K562 (cell line): ENCODE results near the gene PREP. TPM values are rescaled to one million over a fixed set of nuclear protein-coding genes. Genes with fewer than 3 reads are reported as not detected.

Source experiments
- ATAC-seq: fragments of 200-7000 bp; cut with Tn5 transposase; 3 replicates; pipeline ENCODE4 v1.9.1; 2020; ENCODE audit warnings: moderate library complexity
- BruUV-seq: library from RNA; stranded (reverse); fragments of 400-500 nt; replicated peaks from 2 replicates; lab custom pipeline; 2021; lab: Mats Ljungman, UMichigan
- CTCF ChIA-PET: fragments of 300-600 bp; formaldehyde crosslinking; extraction: SDS; loops from one replicate; lab custom pipeline; 2021; ENCODE audit warnings: low intra/inter-chr PET ratio; lab: Yijun Ruan, JAX
- POLR2A ChIA-PET: fragments of 300-600, 350-650 bp; sonication (Branson Sonifier 250); formaldehyde crosslinking; extraction: SDS; loops from one replicate; lab custom pipeline; 2021; ENCODE audit warnings: antibody characterized with exemption, inconsistent platforms; lab: Yijun Ruan, JAX
- DNase-seq, 4 experiments: peaks; one replicate each; pipeline versions ENCODE4 v3.0.0 to v3.0.0-alpha.2; 2011 to 2018; ENCODE audit warnings: low spot score in 3 of 4, mixed read lengths in 3 of 4; ENCODE audit errors: extremely low read depth in 1 of 4
- FAIRE-seq: peaks from 2 replicates; lab custom pipeline; 2011; peaks lifted over from hg19 to GRCh38; lab: Jason Lieb, UNC
- H2AFZ ChIP-seq: 2 replicates; pipeline ENCODE4 v1.6.0; 2011; ENCODE audit warnings: low read depth, low read length, control low read depth, inconsistent platforms
- H3K27ac ChIP-seq: fragments of 200-600 bp; 3 replicates; pipeline ENCODE4 v1.8.0; 2011; ENCODE audit warnings: low read depth, mild to moderate bottlenecking, control low read depth, inconsistent platforms, low read length, moderate library complexity, mixed read lengths; ENCODE audit errors: extremely low read depth
- H3K27me3 ChIP-seq, 2 experiments: fragments of 300-600 bp in 1 of 2; 2 replicates in 1 of 2; 3 replicates in 1 of 2; pipeline versions ENCODE4 v1.6.0 to v1.8.0; 2011; ENCODE audit warnings: inconsistent platforms in 2 of 2, low read length in 2 of 2, mild to moderate bottlenecking in 1 of 2, mixed read lengths in 1 of 2, moderate library complexity in 1 of 2; ENCODE audit not compliant: control insufficient read depth in 2 of 2, insufficient read depth in 2 of 2
- H3K36me3 ChIP-seq: fragments of 300-600 bp; 3 replicates; pipeline ENCODE4 v1.8.0; 2011; ENCODE audit warnings: mild to moderate bottlenecking, low read length, inconsistent platforms; ENCODE audit not compliant: control insufficient read depth, insufficient read depth
- H3K4me1 ChIP-seq, 2 experiments: fragments of 200-600 bp in 1 of 2; replicated peaks in 1 of 2; 2 replicates in 1 of 2; 3 replicates in 1 of 2; pipeline versions ENCODE4 v1.5.1 to v1.8.0; 2011; ENCODE audit warnings: inconsistent platforms in 2 of 2, low read length in 2 of 2, mild to moderate bottlenecking in 1 of 2, mixed read lengths in 1 of 2, moderate library complexity in 1 of 2; ENCODE audit not compliant: control insufficient read depth in 2 of 2, insufficient read depth in 2 of 2
- H3K4me2 ChIP-seq: 2 replicates; pipeline ENCODE4 v1.6.1; 2011; ENCODE audit warnings: low read length, control low read depth, inconsistent platforms, mixed read lengths; ENCODE audit not compliant: insufficient read depth
- H3K4me3 ChIP-seq: fragments of 200-600 bp; sonication (generic), shearing (Covaris generic); 2 replicates; pipeline ENCODE4 v1.5.1; 2016; ENCODE audit warnings: control low read depth, inconsistent platforms
- H3K79me2 ChIP-seq: fragments of 200-600 bp; 3 replicates; pipeline ENCODE4 v1.8.0; 2011; ENCODE audit warnings: low read length, inconsistent platforms; ENCODE audit not compliant: control insufficient read depth, insufficient read depth
- H3K9ac ChIP-seq, 2 experiments: 2 replicates each; pipeline versions ENCODE4 v1.6.0 to v1.6.1; 2011; ENCODE audit warnings: low read depth in 2 of 2, low read length in 2 of 2, control low read depth in 1 of 2, inconsistent platforms in 1 of 2, mild to moderate bottlenecking in 1 of 2, mixed read lengths in 1 of 2; ENCODE audit not compliant: insufficient read depth in 1 of 2
- H3K9me1 ChIP-seq: one replicate; pipeline ENCODE4 v1.6.0; 2011; ENCODE audit warnings: inconsistent platforms, mild to moderate bottlenecking, low read length, moderate library complexity; ENCODE audit not compliant: control insufficient read depth, insufficient read depth
- H3K9me3 ChIP-seq: replicated peaks from 2 replicates; pipeline ENCODE4 v1.5.1; 2011; ENCODE audit warnings: low read depth, low read length, inconsistent platforms; ENCODE audit not compliant: control insufficient read depth, insufficient read depth
- H4K20me1 ChIP-seq: replicated peaks from 2 replicates; pipeline ENCODE4 v1.6.1; 2011; ENCODE audit warnings: low read length, inconsistent platforms, mixed read lengths; ENCODE audit not compliant: control insufficient read depth, insufficient read depth
- ATF1 ChIP-seq, 2 experiments: fragments of 450-650 bp in 1 of 2; IDR thresholded peaks; 2 replicates each; pipeline ENCODE4 v1.6.1; 2016; ENCODE audit warnings: missing compliant biosample characterization in 1 of 2, missing genetic modification characterization in 1 of 2
- CBX2 ChIP-seq: fragments of 200-600 bp; sonication (generic); IDR thresholded peaks from one replicate; pipeline ENCODE4 v1.6.1; 2012; ENCODE audit warnings: mild to moderate bottlenecking, low read length, inconsistent platforms; ENCODE audit not compliant: insufficient read depth, poor library complexity, severe bottlenecking
- E4F1 ChIP-seq: fragments of 250-450 bp; sonication (Bioruptor Pico); IDR thresholded peaks from 2 replicates; pipeline ENCODE4 v1.5.0; 2021; ENCODE audit warnings: mild to moderate bottlenecking, borderline replicate concordance
- ELF4 ChIP-seq: fragments of 450-650 bp; formaldehyde crosslinking; IDR thresholded peaks from 2 replicates; pipeline ENCODE4 v1.4.0; 2022; ENCODE audit warnings: missing genetic modification characterization
- FOXJ2 ChIP-seq: fragments of 200-800 bp; sonication (Bioruptor generic); IDR thresholded peaks from 2 replicates; pipeline ENCODE4 v1.6.1; 2016; ENCODE audit warnings: missing genetic modification characterization, missing compliant biosample characterization
- GTF3C2 ChIP-seq: IDR thresholded peaks from 3 replicates; pipeline ENCODE4 v1.6.1; 2011; ENCODE audit warnings: borderline replicate concordance, mild to moderate bottlenecking, moderate library complexity; ENCODE audit not compliant: insufficient read length; ENCODE audit errors: extremely low read depth
- NCOR1 ChIP-seq: fragments of 450-650 bp; IDR thresholded peaks from 2 replicates; pipeline ENCODE4 v1.6.1; 2016; ENCODE audit warnings: mild to moderate bottlenecking, moderate library complexity
- PREB ChIP-seq: sonication (generic); formaldehyde crosslinking; IDR thresholded peaks from 2 replicates; pipeline ENCODE4 v1.8.1; 2023; ENCODE audit warnings: mild to moderate bottlenecking, missing genetic modification reagents
- TAF9B ChIP-seq: fragments of 450-650 bp; IDR thresholded peaks from 2 replicates; pipeline ENCODE4 v1.6.1; 2018; ENCODE audit warnings: mild to moderate bottlenecking; ENCODE audit not compliant: partially characterized antibody
- ZC3H4 ChIP-seq: sonication (generic); formaldehyde crosslinking; IDR thresholded peaks from 2 replicates; pipeline ENCODE4 v1.9.0; 2021; ENCODE audit warnings: missing genetic modification reagents, borderline replicate concordance
- ZNF592 ChIP-seq: fragments of 450-650 bp; IDR thresholded peaks from 2 replicates; pipeline ENCODE4 v1.6.1; 2017; ENCODE audit warnings: antibody characterized with exemption, mild to moderate bottlenecking
- ZNF75A ChIP-seq: fragments of 450-650 bp; formaldehyde crosslinking; IDR thresholded peaks from 2 replicates; pipeline ENCODE4 v1.4.0; 2020; ENCODE audit warnings: mild to moderate bottlenecking
- whole genome bisulfite sequencing: fragments of 100-300 bp; shearing (Covaris generic); methylation state at CpG from one replicate; pipeline ENCODE4 v1.1.6; 2016; ENCODE audit warnings: low coverage, mixed read lengths; ENCODE audit not compliant: insufficient coverage; ENCODE audit errors: missing lambda C conversion rate; 5-methylcytosine and 5-hydroxymethylcytosine counted together
- in situ Hi-C: fragments of 300-500 bp; cut with MboI; formaldehyde crosslinking; loops from 4 replicates; pipeline ENCODE4 v1.15.0; 2018; ENCODE audit warnings: inconsistent platforms, mixed read lengths
- intact Hi-C: fragments of 100-400 bp; cut with micrococcal nuclease; formaldehyde crosslinking; loops from 2 replicates; pipeline ENCODE4 v1.14.2; 2022
- polyA plus RNA-seq, 8 experiments: library from polyadenylated mRNA; depleted of rRNA in 4 of 8; stranded (reverse) in 5 of 8; unstranded in 3 of 8; fragments of >200 nt; fragmentation: Nextera tagmentation in 2 of 8; fragmentation: Illumina TruSeq in 1 of 8; extraction: Ambion mirVana in 2 of 8; extraction: Trizol in 1 of 8; gene quantifications; 2 replicates each; pipeline versions ENCODE4 v1.2.1 to v1.2.3, GENCODE V29; 2011 to 2014; ENCODE audit warnings: inconsistent platforms in 1 of 8, missing spikeins in 1 of 8
- total RNA-seq, 7 experiments: library from RNA; depleted of rRNA in 6 of 7; stranded (reverse); fragments of >200 nt in 6 of 7; fragmentation: Illumina TruSeq in 2 of 7; extraction: Trizol in 2 of 7; gene quantifications; 2 replicates each; pipeline versions ENCODE4 v1.2.1 to v1.2.3, GENCODE V29; 2011 to 2021; ENCODE audit warnings: low replicate concordance in 1 of 7

The PREP gene
- total and polyA plus RNA-seq, 9 of the 15 experiments (the other 6 are each of a cell fraction or from before 2014, with no cell fraction given): 14.1 to 60.8 (median 28.3) TPM

GRCh38 chr6:105278813-105279212 lies 124.1 kb downstream of the PREP start:
- Histone ChIP-seq H3K27ac (no peak overlapping the region), H4K20me1 (no peaks in the 10 kb centered on the region), H3K9me3 (no peaks in the 10 kb centered on the region), H3K79me2 (no peaks in the 10 kb centered on the region), H3K4me2 (no peak overlapping the region), H3K9ac (no peak overlapping the region), H3K36me3 (peaks cover 62% of the 10 kb centered on the region), H3K4me1 (no peaks in the 10 kb centered on the region), H2AFZ (no peak overlapping the region), H3K9me1 (no peaks in the 10 kb centered on the region), H3K4me3 (no peak overlapping the region), H3K27me3 (no peaks in the 10 kb centered on the region)
- intact Hi-C loops: no loop called here
- FAIRE-seq (no peak), DNase-seq (no peak), ATAC-seq (no peak)
- in situ Hi-C loops: no loop called here
- CTCF ChIA-PET: no interaction called here
- no TSS peak for BruUV-seq
- POLR2A ChIA-PET: no interaction called here
- WGBS: 90% methylated on average over 3 of the region's 3 CpGs
- TF ChIP-seq FOXJ2 (tag): no peak
- no peak for TF ChIP-seq ZC3H4
- no peak for TF ChIP-seq ZNF592
- TF ChIP-seq ELF4: no peak
- TF ChIP-seq GTF3C2: no peak
- no peak for TF ChIP-seq NCOR1
- TF ChIP-seq ZNF75A (CRISPR knock-in tag): no peak
- TF ChIP-seq PREB (CRISPR knock-in tag): no peak
- TF ChIP-seq ATF1 (CRISPR knock-in tag; IDR thresholded peaks at IDR 0.05): no peak
- TF ChIP-seq ATF1 (tag; IDR thresholded peaks at IDR 0.05): no peak
- no peak for TF ChIP-seq CBX2
- no peak for TF ChIP-seq TAF9B
- TF ChIP-seq E4F1 (CRISPR knock-in tag): no peak
